Effector memory CD8-positive, alpha-beta T cell (primary cell): ENCODE results near the gene POMT1.
"Not testable (repeated sequence)": the region's sequence is repeated elsewhere in the genome, so short reads cannot be mapped to it uniquely, and the experiment has no call there.

Experiments
- ATAC-seq: fragments of 150-1000 bp; cut with Tn5 transposase; replicated peaks from 2 replicates; pipeline ENCODE4 v1.10.0; 2021; ENCODE audit warnings: mild to moderate bottlenecking, moderate library complexity
- DNase-seq, 3 experiments: peaks; one replicate each; pipeline ENCODE4 v3.0.0; 2021
- H3K27ac Mint-ChIP-seq, 2 donors: one replicate each; pipeline ENCODE4 v1.8.0; 2022; ENCODE audit warnings: mild to moderate bottlenecking in 2 of 2, mixed read lengths in 2 of 2, moderate library complexity in 2 of 2
- H3K27me3 Mint-ChIP-seq, 2 donors: one replicate each; pipeline ENCODE4 v1.8.0; 2022; ENCODE audit warnings: mixed read lengths in 2 of 2
- H3K36me3 Mint-ChIP-seq: one replicate; pipeline ENCODE4 v1.8.0; 2022; ENCODE audit warnings: mild to moderate bottlenecking, moderate library complexity, mixed read lengths; ENCODE audit not compliant: insufficient read depth
- H3K4me1 Mint-ChIP-seq, 2 donors: one replicate each; pipeline ENCODE4 v1.8.0; 2022; ENCODE audit warnings: low read depth in 2 of 2, mixed read lengths in 2 of 2
- H3K4me3 Mint-ChIP-seq, 2 donors: one replicate each; pipeline ENCODE4 v1.8.0; 2022; ENCODE audit warnings: mild to moderate bottlenecking in 2 of 2, mixed read lengths in 2 of 2, moderate library complexity in 2 of 2
- H3K9me3 Mint-ChIP-seq, 2 donors: one replicate each; pipeline ENCODE4 v1.8.0; 2022; ENCODE audit warnings: mixed read lengths in 2 of 2
- total RNA-seq, 9 experiments: gene quantifications; one replicate each; lab custom pipeline; 2026; lab: John Stamatoyannopoulos, UW

Gene POMT1, protein sequence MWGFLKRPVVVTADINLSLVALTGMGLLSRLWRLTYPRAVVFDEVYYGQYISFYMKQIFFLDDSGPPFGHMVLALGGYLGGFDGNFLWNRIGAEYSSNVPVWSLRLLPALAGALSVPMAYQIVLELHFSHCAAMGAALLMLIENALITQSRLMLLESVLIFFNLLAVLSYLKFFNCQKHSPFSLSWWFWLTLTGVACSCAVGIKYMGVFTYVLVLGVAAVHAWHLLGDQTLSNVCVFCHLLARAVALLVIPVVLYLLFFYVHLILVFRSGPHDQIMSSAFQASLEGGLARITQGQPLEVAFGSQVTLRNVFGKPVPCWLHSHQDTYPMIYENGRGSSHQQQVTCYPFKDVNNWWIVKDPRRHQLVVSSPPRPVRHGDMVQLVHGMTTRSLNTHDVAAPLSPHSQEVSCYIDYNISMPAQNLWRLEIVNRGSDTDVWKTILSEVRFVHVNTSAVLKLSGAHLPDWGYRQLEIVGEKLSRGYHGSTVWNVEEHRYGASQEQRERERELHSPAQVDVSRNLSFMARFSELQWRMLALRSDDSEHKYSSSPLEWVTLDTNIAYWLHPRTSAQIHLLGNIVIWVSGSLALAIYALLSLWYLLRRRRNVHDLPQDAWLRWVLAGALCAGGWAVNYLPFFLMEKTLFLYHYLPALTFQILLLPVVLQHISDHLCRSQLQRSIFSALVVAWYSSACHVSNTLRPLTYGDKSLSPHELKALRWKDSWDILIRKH
- 28.2 to 118 (median 51.8) reads per million in 9 experiments for total RNA-seq

DNA sequence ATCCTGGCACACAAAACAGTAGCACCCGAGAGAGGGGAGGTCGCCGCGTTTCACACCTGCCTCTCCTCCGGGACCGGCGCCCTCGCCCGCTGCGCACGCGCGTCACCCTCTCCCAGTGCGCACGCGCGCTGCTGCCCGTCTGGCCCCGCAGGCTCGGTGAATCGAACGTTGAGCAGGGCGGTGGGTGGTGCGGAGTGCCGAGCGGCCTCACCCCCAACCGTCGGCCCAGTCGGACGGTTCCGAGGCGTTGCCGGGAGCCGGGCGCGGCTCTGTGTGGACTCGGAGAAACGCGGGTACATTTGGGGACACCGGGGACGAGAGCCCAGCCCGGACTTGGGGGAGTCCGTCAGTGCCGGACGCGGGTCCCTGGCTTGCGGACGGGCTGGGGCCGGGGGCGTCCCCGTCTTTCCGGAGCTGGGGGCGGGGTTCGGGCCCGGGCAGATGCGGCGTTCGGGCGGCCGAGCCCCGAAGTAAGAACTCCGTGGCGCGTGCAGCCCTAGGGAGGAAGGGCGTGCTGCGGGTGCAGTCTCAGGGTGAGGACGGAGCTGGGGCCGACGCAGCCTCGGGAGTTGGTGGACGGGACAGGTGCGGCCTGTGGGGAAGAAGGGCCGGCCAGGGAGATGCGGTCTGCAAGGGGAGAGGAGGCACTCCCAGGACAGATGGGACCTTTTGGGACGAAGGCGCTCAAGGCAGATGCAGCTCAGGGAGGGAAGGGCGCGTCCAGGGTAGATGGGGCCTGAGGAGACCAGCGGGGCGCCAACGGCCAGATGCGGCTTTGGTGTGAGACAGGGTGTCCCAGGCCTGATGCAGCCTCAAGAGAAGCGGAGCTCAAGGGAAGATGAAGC lies at the start of gene POMT1:
TSS of gene POMT1 (plus strand) at position 138 of the 845 bp plus-strand sequence. CDS start 1,301 bp downstream, outside the sequence.
- DNase-seq (peak; percentile 79 to 86 (median 81)), ATAC-seq (peak; percentile 46)
- Mint-ChIP-seq H3K36me3 (peaks cover 51% of the 10 kb centered on the region), H3K27ac (peak within 1 kb of the TSS; percentile 62 to 69), H3K4me3 (peak within 1 kb of the TSS; percentile 94 to 98), H3K4me1 (peaks cover 47 to 52% of the 10 kb centered on the region in 2 donors), H3K9me3 (no peaks in the 10 kb centered on the region), H3K27me3 (no peaks in the 10 kb centered on the region)

DNA sequence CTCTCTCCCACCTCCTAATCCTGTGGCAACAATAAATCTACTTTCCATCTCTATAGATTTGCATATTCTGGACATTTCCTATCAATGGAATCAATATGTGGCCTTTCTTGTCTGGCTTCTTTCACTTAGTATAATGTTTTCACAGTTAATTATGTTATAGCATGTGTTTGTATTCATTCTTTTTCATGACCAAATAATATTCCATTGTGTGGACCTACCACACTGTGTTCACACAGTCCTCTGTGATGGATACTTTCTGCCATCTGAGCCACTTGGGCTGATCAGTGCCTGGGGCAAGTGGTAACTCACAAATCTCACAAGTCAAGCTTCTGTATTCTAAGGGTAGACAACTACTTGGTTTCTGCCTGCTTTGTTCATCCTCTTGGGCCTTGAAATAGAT lies 48.7 kb upstream of the POMT1 start:
- DNase-seq (no peak), ATAC-seq (no peak)
- Mint-ChIP-seq H3K27me3 (no peaks in the 10 kb centered on the region), H3K27ac (no peak overlapping the region), H3K9me3 (no peaks in the 10 kb centered on the region), H3K36me3 (peaks cover 92% of the 10 kb centered on the region), H3K4me1 (peaks cover 7 to 8% of the 10 kb centered on the region in 2 donors), H3K4me3 (no peak overlapping the region)

DNA sequence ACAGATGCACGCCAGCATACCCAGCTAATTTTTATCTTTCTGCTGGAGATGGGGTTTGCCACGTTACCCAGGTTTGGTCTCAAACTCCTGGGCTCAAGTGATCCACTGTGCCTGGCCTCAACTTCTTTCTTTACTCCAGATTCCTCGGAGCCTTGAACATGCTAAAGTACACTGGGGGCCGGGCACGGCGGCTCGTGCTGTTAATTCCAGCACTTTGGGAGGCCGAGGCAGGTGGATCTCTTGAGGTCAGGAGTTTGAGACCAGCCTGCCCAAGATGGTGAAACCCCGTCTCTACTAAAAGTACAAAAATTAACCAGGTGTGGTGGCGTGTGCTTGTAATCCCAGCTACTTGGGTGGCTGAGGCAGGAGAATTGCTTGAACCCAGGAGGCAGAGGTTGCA lies 47.1 kb upstream of the POMT1 start:
- Mint-ChIP-seq H3K4me1 (peaks cover 6 to 12% of the 10 kb centered on the region in 2 donors), H3K36me3 (peaks cover 92% of the 10 kb centered on the region), H3K27ac (peak overlapping the region in 1 of 2 donors; percentile 72)
- H3K9me3 Mint-ChIP-seq, ATAC-seq, H3K27me3 Mint-ChIP-seq, H3K4me3 Mint-ChIP-seq, DNase-seq: not testable (repeated sequence)

DNA sequence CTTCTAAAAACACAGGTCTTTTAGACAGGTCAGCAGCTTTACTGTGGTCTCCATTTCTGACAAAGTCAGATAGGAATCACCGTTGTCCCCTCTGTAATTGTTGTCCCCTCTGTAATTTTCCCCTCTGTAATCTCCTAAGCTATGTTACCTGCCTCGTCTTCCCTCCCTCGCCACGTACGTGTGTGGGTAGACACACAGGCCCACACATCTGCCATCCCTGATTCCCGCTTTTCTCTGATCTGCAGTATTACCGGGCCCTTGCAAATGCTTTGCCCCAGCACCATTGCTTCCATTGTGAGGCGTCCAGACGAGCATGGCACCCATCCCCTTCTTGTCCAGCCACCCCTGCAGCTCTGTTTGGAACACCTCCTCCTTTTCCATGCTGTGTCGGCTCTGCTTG lies 45.0 kb upstream of the POMT1 start:
- no peak overlapping the region for H3K4me3 Mint-ChIP-seq
- H3K4me1 Mint-ChIP-seq: peaks cover 15 to 16% of the 10 kb centered on the region in 2 donors
- H3K36me3 Mint-ChIP-seq: peaks cover 89% of the 10 kb centered on the region
- ATAC-seq (no peak), DNase-seq (no peak)
- H3K27me3 Mint-ChIP-seq: no peaks in the 10 kb centered on the region
- H3K27ac Mint-ChIP-seq: peak overlapping the region; percentile 18 to 25
- no peaks in the 10 kb centered on the region for H3K9me3 Mint-ChIP-seq

DNA sequence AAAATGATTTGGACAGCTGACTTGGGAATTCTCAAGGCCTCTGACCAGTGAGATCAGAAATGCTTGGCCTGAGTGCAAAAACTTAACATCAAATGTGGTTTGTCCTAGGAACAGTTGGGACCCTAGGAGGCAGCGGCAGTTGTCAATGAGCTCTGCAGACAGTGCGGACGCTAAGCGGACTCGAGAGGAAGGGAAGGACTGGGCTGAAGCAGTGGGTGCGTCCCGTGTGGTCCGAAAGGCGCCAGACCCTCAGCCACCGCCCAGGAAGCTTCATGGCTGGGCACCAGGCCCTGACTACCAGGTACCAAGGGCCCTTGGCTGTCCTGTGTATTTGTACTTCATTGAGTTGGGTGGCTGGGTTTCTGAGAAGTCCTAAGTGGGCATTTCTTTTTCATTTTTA lies 43.7 kb upstream of the POMT1 start:
- H3K9me3 Mint-ChIP-seq: no peaks in the 10 kb centered on the region
- peak overlapping the region; percentile 20 to 72 for H3K27ac Mint-ChIP-seq
- H3K36me3 Mint-ChIP-seq: peaks cover 92% of the 10 kb centered on the region
- H3K4me3 Mint-ChIP-seq: no peak overlapping the region
- no peaks in the 10 kb centered on the region for H3K27me3 Mint-ChIP-seq
- H3K4me1 Mint-ChIP-seq: peaks cover 11 to 16% of the 10 kb centered on the region in 2 donors
- ATAC-seq (no peak), DNase-seq (no peak)

DNA sequence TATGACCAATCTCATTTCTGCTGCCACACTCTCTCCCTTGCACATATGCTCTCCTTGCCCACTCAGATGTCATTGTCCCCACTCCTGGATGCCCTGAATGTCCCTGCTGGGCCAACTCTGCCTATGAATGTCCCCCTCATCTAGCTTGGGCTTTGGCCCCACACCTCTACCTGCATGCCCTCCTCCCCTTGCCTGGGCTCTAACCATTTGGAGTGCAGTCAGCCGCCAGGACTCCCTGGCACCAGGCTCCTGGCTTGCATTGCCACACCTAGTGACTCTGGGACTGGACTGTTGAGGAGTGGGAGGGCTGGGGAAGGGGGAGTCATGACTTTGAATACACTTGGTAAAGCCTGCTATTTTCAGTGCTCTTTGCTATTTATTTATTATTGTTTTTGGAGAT lies 41.6 kb upstream of the POMT1 start:
- peaks cover 11 to 16% of the 10 kb centered on the region in 2 donors for H3K4me1 Mint-ChIP-seq
- peaks cover 92% of the 10 kb centered on the region for H3K36me3 Mint-ChIP-seq
- H3K27me3 Mint-ChIP-seq: no peaks in the 10 kb centered on the region

DNA sequence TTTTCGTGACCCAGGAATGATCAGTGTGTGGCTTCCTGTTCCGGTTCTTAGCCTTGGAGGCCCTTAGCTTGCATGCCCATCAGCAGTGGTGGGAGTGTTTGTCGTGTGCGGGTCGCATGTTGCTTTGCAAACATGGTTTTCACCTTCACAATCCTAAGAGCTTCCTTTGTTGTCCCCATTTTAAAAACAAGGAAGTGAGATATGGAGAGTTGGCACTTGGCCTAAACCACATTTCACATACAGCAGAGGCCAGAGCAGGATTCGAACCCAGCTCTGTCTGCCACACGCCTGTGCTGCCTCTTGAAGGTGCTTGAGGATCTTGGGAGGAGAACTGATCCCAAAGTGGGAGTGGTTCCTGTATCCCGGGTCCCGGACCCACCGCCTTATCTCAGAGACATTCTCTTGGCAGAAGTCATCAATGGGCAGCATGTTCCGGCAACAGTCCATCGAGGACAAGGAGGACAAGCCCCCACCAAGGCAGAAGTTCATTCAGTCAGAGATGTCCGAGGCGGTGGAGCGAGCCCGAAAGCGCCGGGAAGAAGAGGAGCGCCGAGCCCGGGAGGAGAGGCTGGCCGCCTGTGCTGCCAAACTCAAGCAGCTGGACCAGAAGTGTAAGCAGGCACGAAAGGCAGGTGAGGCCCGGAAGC lies 38.2 kb upstream of the POMT1 start:
- Mint-ChIP-seq H3K36me3 (peaks cover 80% of the 10 kb centered on the region), H3K9me3 (no peaks in the 10 kb centered on the region), H3K4me3 (no peak overlapping the region), H3K27ac (peak overlapping the region in 1 of 2 donors; percentile 51), H3K27me3 (no peaks in the 10 kb centered on the region), H3K4me1 (peaks cover 11 to 13% of the 10 kb centered on the region in 2 donors)
- ATAC-seq (no peak), DNase-seq (no peak)

More for the DNA sequence above, 41.6 kb upstream of the POMT1 start:
- no peak for DNase-seq
- Mint-ChIP-seq H3K9me3 (no peaks in the 10 kb centered on the region), H3K4me3 (no peak overlapping the region), H3K27ac (peak overlapping the region; percentile 72 to 81)
- ATAC-seq: no peak

DNA sequence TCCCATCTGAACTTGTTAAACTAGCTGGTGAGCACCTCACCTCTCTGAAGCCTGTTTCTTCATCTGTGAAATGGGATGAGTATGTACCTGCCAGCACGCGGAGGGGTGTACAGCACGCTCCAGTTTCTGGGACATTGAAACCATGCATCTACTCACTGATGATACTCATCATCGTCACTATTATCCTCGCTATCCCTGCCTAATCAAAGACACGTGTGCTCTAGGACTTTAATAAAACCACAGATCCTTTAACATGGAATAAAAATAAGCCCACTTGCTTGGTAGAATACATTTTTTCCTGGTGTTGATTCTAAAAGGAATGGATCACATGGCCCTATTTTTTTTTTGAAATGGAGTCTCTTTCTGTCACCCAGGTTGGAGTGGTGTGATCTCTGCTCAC lies 37.3 kb upstream of the POMT1 start:
- no peaks in the 10 kb centered on the region for H3K27me3 Mint-ChIP-seq
- no peak overlapping the region for H3K4me3 Mint-ChIP-seq
- ATAC-seq (no peak), DNase-seq (no peak)
- no peaks in the 10 kb centered on the region for H3K9me3 Mint-ChIP-seq
- H3K4me1 Mint-ChIP-seq: peaks cover 14 to 19% of the 10 kb centered on the region in 2 donors
- peaks cover 78% of the 10 kb centered on the region for H3K36me3 Mint-ChIP-seq
- peak overlapping the region in 1 of 2 donors; percentile 67 for H3K27ac Mint-ChIP-seq

DNA sequence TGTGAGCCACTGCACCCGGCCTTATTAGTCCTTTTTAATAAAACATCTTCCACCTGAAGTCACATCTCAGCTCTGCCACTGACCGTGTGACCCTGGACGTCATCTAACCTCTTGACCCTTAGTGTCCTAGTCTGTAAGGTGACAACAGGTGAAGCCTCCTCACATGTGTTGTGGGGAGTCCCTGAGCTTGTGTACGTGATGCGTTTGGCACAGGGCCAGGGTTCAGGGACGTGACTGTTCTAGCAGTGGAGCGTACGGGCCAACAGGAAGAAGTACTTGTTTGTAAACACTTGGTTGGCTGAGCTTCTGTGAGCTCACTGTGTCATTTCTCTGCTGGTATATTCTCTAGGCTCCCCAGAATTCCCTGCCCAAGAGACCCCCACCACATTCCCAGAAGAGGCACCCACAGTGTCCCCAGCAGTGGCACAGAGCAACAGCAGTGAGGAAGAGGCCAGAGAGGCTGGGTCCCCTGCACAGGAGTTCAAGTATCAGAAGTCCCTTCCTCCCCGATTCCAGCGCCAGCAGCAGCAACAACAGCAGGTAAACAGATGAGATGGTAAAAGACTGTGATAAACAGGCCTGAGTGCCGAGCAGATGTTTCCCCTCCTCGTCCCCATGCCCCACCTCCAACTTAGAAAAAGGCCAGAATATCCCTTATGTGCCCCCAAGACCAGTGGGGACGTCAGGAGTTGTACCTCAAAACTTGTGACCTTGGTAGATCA lies 35.3 kb upstream of the POMT1 start:
- H3K36me3 Mint-ChIP-seq: peaks cover 77% of the 10 kb centered on the region

DNA sequence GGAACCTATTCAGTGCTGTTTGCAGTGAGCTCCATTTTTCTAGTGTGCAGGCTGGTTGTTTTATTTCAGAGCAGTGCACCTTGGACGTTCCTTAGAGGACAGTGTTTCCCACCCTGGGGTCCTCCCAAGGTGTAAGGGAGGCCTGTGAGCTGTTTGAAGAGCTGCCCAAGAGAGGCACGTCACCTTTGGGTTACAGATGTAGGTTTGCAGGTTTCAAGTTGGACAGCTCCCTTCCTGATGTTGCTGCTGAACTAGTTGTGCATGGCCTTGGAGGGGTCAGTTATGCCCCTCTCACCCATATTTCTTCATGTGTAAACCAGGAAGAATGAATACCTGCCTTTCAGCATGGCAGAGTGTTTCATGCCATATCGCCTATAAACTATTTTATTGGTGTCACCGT lies 34.7 kb upstream of the POMT1 start:
- H3K4me1 Mint-ChIP-seq: peaks cover 7 to 9% of the 10 kb centered on the region in 2 donors
- no peaks in the 10 kb centered on the region for H3K27me3 Mint-ChIP-seq
- no peak overlapping the region for H3K27ac Mint-ChIP-seq
- no peak overlapping the region for H3K4me3 Mint-ChIP-seq
- no peaks in the 10 kb centered on the region for H3K9me3 Mint-ChIP-seq
- DNase-seq: no peak
- no peak for ATAC-seq
- peaks cover 79% of the 10 kb centered on the region for H3K36me3 Mint-ChIP-seq

More for the DNA sequence above, 35.3 kb upstream of the POMT1 start:
- H3K4me3 Mint-ChIP-seq: no peak overlapping the region
- no peaks in the 10 kb centered on the region for H3K27me3 Mint-ChIP-seq
- peak overlapping the region in 1 of 2 donors; percentile 67 for H3K27ac Mint-ChIP-seq
- DNase-seq (no peak), ATAC-seq (no peak)
- peaks cover 5 to 7% of the 10 kb centered on the region in 2 donors for H3K4me1 Mint-ChIP-seq
- H3K9me3 Mint-ChIP-seq: no peaks in the 10 kb centered on the region

DNA sequence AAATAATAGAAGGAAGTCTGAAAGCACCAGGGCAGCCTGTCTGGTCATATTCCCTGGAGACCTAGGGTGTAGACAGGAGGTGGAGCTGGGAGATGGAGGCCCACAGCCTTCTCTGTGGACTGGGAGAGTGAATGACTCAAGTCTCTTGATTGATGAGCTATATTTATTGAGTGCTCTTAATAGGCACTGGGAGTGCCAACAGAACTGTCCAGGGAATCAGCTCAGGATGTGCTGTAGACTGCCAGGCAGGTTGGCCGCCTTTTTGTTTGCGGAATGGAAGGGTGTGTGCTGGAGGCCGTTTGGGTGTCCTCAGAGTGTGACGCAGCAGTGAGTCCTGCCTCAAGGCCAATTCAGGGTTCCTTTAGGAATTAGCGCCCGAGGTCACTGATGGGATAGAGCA lies 33.4 kb upstream of the POMT1 start:
- H3K9me3 Mint-ChIP-seq: no peaks in the 10 kb centered on the region
- peaks cover 82% of the 10 kb centered on the region for H3K36me3 Mint-ChIP-seq
- peaks cover 7 to 9% of the 10 kb centered on the region in 2 donors for H3K4me1 Mint-ChIP-seq
- H3K27me3 Mint-ChIP-seq: no peaks in the 10 kb centered on the region
- peak overlapping the region in 1 of 2 donors; percentile 72 for H3K27ac Mint-ChIP-seq
- ATAC-seq: no peak
- H3K4me3 Mint-ChIP-seq: no peak overlapping the region
- DNase-seq: no peak

DNA sequence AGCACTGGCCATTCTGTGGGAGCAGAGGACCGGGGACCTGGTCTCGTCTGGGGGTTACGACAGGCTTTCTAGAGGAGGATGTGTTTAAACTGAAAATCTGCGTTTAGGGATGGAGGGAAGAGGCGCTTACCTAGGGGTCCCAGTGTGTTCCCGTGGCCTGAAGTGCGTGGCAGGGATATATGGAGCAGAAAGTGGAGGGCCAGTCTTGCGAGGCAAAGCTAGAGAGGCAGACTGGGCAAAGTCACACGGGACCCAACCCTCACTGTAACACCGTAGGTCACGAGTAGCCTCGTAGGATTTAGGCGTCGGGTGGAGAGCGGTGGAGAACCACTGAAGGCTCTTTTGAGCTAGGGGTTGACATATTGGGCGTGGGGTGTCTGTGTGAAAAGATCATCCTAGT lies 32.8 kb upstream of the POMT1 start:
- H3K4me1 Mint-ChIP-seq: peaks cover 7 to 9% of the 10 kb centered on the region in 2 donors
- H3K9me3 Mint-ChIP-seq: no peaks in the 10 kb centered on the region
- peak overlapping the region; percentile 69 to 72 for H3K27ac Mint-ChIP-seq
- H3K27me3 Mint-ChIP-seq: no peaks in the 10 kb centered on the region
- H3K4me3 Mint-ChIP-seq: no peak overlapping the region
- ATAC-seq (no peak), DNase-seq (no peak)
- H3K36me3 Mint-ChIP-seq: peaks cover 82% of the 10 kb centered on the region
